HepG2 (cell line): ENCODE measurements around the gene LCN12. TPM values are rescaled to one million over a fixed set of nuclear protein-coding genes. Genes with fewer than 3 reads are reported as not detected.

ENCODE experiments used
- AGO2 ChIP-seq: fragments of 200-400 bp; formaldehyde crosslinking; optimal IDR thresholded peaks from 2 replicates; pipeline ENCODE3; 2017; ENCODE audit warnings: mild to moderate bottlenecking, low read depth, low read length, moderate library complexity
- AKAP8 ChIP-seq: sonication (generic); formaldehyde crosslinking; IDR thresholded peaks from 2 replicates; pipeline ENCODE4 v1.5.1; 2020; ENCODE audit warnings: mild to moderate bottlenecking, missing genetic modification reagents
- CREB3 ChIP-seq: sonication (generic); formaldehyde crosslinking; IDR thresholded peaks from 2 replicates; pipeline ENCODE4 v1.5.0; 2020; ENCODE audit warnings: missing genetic modification reagents
- HCFC1 ChIP-seq: fragments of 150-350 bp; IDR thresholded peaks from 2 replicates; pipeline ENCODE4 v1.6.1; 2014; ENCODE audit warnings: low read depth, low read length
- IRF1 ChIP-seq: sonication (generic); formaldehyde crosslinking; IDR thresholded peaks from 2 replicates; pipeline ENCODE4 v1.4.0; 2020; ENCODE audit warnings: low read depth, mild to moderate bottlenecking, missing genetic modification reagents
- MAZ ChIP-seq, 2 experiments: sonication (generic) in 1 of 2; formaldehyde crosslinking in 1 of 2; IDR thresholded peaks; 2 replicates each; pipeline versions ENCODE4 v1.5.0 to v1.6.1; 2012 to 2020; ENCODE audit warnings: low read depth in 2 of 2, mild to moderate bottlenecking in 2 of 2, borderline replicate concordance in 1 of 2, improper control_type of control experiment in 1 of 2, low read length in 1 of 2, missing genetic modification reagents in 1 of 2, moderate library complexity in 1 of 2
- MTA3 ChIP-seq: sonication (generic); formaldehyde crosslinking; IDR thresholded peaks from 2 replicates; pipeline ENCODE4 v1.4.0; 2020; ENCODE audit warnings: missing genetic modification reagents
- MTF2 ChIP-seq: sonication (generic); formaldehyde crosslinking; IDR thresholded peaks from 2 replicates; pipeline ENCODE4 v1.5.0; 2020; ENCODE audit warnings: missing genetic modification reagents, borderline replicate concordance
- NFKB2 ChIP-seq: sonication (generic); formaldehyde crosslinking; IDR thresholded peaks from 2 replicates; pipeline ENCODE4 v1.4.0; 2020; ENCODE audit warnings: missing genetic modification reagents, borderline replicate concordance
- POLR2G ChIP-seq: fragments of 200-400 bp; formaldehyde crosslinking; IDR thresholded peaks from 2 replicates; pipeline ENCODE4 v1.6.1; 2018; ENCODE audit warnings: mild to moderate bottlenecking, low read depth, low read length, moderate library complexity
- RBM22 ChIP-seq: fragments of 200-400 bp; formaldehyde crosslinking; optimal IDR thresholded peaks from 2 replicates; pipeline ENCODE3; 2017; ENCODE audit warnings: mild to moderate bottlenecking, low read length, moderate library complexity
- RXRB ChIP-seq: IDR thresholded peaks from 2 replicates; pipeline ENCODE4 v1.6.1; 2016; ENCODE audit warnings: borderline replicate concordance, missing genetic modification reagents, missing compliant biosample characterization
- SMC3 ChIP-seq: IDR thresholded peaks from 2 replicates; pipeline ENCODE4 v1.6.1; 2011; ENCODE audit warnings: low read length, improper control_type of control experiment
- ZNF20 ChIP-seq: sonication (generic); formaldehyde crosslinking; IDR thresholded peaks from 2 replicates; pipeline ENCODE4 v1.4.0; 2020; ENCODE audit warnings: mild to moderate bottlenecking, moderate library complexity, missing genetic modification reagents
- ZNF331 ChIP-seq: sonication (generic); formaldehyde crosslinking; IDR thresholded peaks from 2 replicates; pipeline ENCODE4 v1.4.0; 2020; ENCODE audit warnings: missing genetic modification reagents
- ZXDC ChIP-seq: sonication (generic); formaldehyde crosslinking; IDR thresholded peaks from 2 replicates; pipeline ENCODE4 v1.5.0; 2020; ENCODE audit warnings: mild to moderate bottlenecking, missing genetic modification reagents
- polyA plus RNA-seq, 8 experiments: library from polyadenylated mRNA; depleted of rRNA in 3 of 8; stranded (reverse) in 7 of 8; unstranded in 1 of 8; fragments of >200 nt; fragmentation: Illumina TruSeq in 4 of 8; extraction: Trizol in 4 of 8; gene quantifications; 2 replicates each; pipeline versions ENCODE4 v1.2.1 to v1.2.3, GENCODE V29; 2011 to 2016; ENCODE audit warnings: low read depth in 4 of 8, missing spikeins in 1 of 8, mixed read lengths in 1 of 8; ENCODE audit not compliant: insufficient read depth in 1 of 8
- total RNA-seq, 5 experiments: library from RNA; depleted of rRNA; stranded (reverse); fragments of >200 nt; fragmentation: Illumina TruSeq; extraction: Trizol; gene quantifications; 2 replicates each; pipeline ENCODE4 v1.2.3, GENCODE V29; 2016; ENCODE audit warnings: low read depth in 1 of 5
- TF ChIP-seq, protein P1 (sequence below): sonication (generic); formaldehyde crosslinking; conservative IDR thresholded peaks from 2 replicates; pipeline ENCODE4 v1.8.0; 2022; ENCODE audit warnings: mild to moderate bottlenecking, moderate library complexity, missing genetic modification reagents
- TF ChIP-seq, protein P2 (sequence below): sonication (generic); formaldehyde crosslinking; IDR thresholded peaks from 2 replicates; pipeline ENCODE4 v1.5.1; 2020; ENCODE audit warnings: mild to moderate bottlenecking, missing genetic modification reagents, moderate library complexity

Gene LCN12
- total and polyA plus RNA-seq, 2 of the 13 experiments (the other 11 are each of a cell fraction or from before 2014, with no cell fraction given), result 3.4 to 6.9 TPM

- TF ChIP-seq IRF1 (CRISPR knock-in tag) (no peak), AGO2 (peak; percentile 56), MTA3 (CRISPR knock-in tag) (no peak), CREB3 (CRISPR knock-in tag) (no peak), RBM22 (peak; percentile 12), NFKB2 (CRISPR knock-in tag) (no peak), POLR2G (peak; percentile 43), MTF2 (no peak), AKAP8 (CRISPR knock-in tag) (0 out of 2 replicates have a peak, but pooled peaks have one; percentile 34), SMC3 (no peak), MAZ (IDR thresholded peaks at IDR 0.05; ENCODE audit: borderline replicate concordance, low read depth, low read length) (no peak), MAZ (CRISPR knock-in tag; IDR thresholded peaks at IDR 0.05; ENCODE audit: low read depth) (no peak), RXRB (no peak), ZNF331 (CRISPR knock-in tag) (no peak), ZXDC (no peak), HCFC1 (no peak), ZNF20 (CRISPR knock-in tag) (no peak)
- TF ChIP-seq, protein P1, sequence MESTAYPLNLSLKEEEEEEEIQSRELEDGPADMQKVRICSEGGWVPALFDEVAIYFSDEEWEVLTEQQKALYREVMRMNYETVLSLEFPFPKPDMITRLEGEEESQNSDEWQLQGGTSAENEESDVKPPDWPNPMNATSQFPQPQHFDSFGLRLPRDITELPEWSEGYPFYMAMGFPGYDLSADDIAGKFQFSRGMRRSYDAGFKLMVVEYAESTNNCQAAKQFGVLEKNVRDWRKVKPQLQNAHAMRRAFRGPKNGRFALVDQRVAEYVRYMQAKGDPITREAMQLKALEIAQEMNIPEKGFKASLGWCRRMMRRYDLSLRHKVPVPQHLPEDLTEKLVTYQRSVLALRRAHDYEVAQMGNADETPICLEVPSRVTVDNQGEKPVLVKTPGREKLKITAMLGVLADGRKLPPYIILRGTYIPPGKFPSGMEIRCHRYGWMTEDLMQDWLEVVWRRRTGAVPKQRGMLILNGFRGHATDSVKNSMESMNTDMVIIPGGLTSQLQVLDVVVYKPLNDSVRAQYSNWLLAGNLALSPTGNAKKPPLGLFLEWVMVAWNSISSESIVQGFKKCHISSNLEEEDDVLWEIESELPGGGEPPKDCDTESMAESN (CRISPR knock-in tag), result no peak
- TF ChIP-seq, protein P2, sequence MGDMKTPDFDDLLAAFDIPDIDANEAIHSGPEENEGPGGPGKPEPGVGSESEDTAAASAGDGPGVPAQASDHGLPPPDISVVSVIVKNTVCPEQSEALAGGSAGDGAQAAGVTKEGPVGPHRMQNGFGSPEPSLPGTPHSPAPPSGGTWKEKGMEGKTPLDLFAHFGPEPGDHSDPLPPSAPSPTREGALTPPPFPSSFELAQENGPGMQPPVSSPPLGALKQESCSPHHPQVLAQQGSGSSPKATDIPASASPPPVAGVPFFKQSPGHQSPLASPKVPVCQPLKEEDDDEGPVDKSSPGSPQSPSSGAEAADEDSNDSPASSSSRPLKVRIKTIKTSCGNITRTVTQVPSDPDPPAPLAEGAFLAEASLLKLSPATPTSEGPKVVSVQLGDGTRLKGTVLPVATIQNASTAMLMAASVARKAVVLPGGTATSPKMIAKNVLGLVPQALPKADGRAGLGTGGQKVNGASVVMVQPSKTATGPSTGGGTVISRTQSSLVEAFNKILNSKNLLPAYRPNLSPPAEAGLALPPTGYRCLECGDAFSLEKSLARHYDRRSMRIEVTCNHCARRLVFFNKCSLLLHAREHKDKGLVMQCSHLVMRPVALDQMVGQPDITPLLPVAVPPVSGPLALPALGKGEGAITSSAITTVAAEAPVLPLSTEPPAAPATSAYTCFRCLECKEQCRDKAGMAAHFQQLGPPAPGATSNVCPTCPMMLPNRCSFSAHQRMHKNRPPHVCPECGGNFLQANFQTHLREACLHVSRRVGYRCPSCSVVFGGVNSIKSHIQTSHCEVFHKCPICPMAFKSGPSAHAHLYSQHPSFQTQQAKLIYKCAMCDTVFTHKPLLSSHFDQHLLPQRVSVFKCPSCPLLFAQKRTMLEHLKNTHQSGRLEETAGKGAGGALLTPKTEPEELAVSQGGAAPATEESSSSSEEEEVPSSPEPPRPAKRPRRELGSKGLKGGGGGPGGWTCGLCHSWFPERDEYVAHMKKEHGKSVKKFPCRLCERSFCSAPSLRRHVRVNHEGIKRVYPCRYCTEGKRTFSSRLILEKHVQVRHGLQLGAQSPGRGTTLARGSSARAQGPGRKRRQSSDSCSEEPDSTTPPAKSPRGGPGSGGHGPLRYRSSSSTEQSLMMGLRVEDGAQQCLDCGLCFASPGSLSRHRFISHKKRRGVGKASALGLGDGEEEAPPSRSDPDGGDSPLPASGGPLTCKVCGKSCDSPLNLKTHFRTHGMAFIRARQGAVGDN (CRISPR knock-in tag), result peak; percentile 38
These were observed 12.0 kb upstream of the LCN12 start (continued) for GRCh38 chr9:136939996-136940525.
